GM21390 (cell line): ENCODE measurements around the gene STAB1.

ENCODE experiments used
- ATAC-seq: cut with Tn5 transposase; IDR thresholded peaks from one replicate; pipeline ENCODE4 v1.9.1; 2021; ENCODE audit not compliant: unreplicated experiment

The STAB1 gene

GRCh38 chr3:52458031-52458760, 36.9 kb upstream of the STAB1 start:
- ATAC-seq = no peak

- ATAC-seq = no peak
These were observed 36.2 kb upstream of the STAB1 start for GRCh38 chr3:52458770-52459545.

GRCh38 chr3:52461874-52462273, 33.3 kb upstream of the STAB1 start:
- ATAC-seq = no peak

GRCh38 chr3:52463416-52463815, 31.7 kb upstream of the STAB1 start:
- no peak for ATAC-seq

GRCh38 chr3:52468336-52468735, 26.8 kb upstream of the STAB1 start:
- no peak for ATAC-seq

- ATAC-seq = no peak
These were observed 26.1 kb upstream of the STAB1 start for GRCh38 chr3:52469001-52469400.

- ATAC-seq = no peak
These were observed 24.2 kb upstream of the STAB1 start for GRCh38 chr3:52470920-52471319.

- no peak for ATAC-seq
These were observed 23.5 kb upstream of the STAB1 start for GRCh38 chr3:52471371-52472238.

GRCh38 chr3:52472239-52473000, 22.7 kb upstream of the STAB1 start:
- no peak for ATAC-seq

GRCh38 chr3:52473026-52473425, 22.1 kb upstream of the STAB1 start:
- no peak for ATAC-seq

- no peak for ATAC-seq
These were observed 17.9 kb upstream of the STAB1 start for GRCh38 chr3:52477076-52477795.

- ATAC-seq = no peak
These were observed 17.4 kb upstream of the STAB1 start for GRCh38 chr3:52477796-52478095.

GRCh38 chr3:52479037-52479876, 15.9 kb upstream of the STAB1 start:
- ATAC-seq = no peak

- no peak for ATAC-seq
These were observed 15.1 kb upstream of the STAB1 start for GRCh38 chr3:52479877-52480575.

GRCh38 chr3:52480768-52481715, 14.1 kb upstream of the STAB1 start:
- ATAC-seq = no peak

GRCh38 chr3:52481819-52482521, 13.2 kb upstream of the STAB1 start:
- no peak for ATAC-seq

- no peak for ATAC-seq
These were observed 12.1 kb upstream of the STAB1 start for GRCh38 chr3:52483081-52483480.
